Adrenal gland (tissue), 5 donors: ENCODE measurements around the gene NUP43.

ENCODE experiments used
- POLR2A ChIP-seq, 2 donors: fragments of 450-650 bp; IDR thresholded peaks; one replicate each; pipeline ENCODE4 v1.6.1; 2017; ENCODE audit warnings: antibody characterized with exemption in 2 of 2, mild to moderate bottlenecking in 2 of 2, moderate library complexity in 1 of 2
- TF ChIP-seq, protein P1 (sequence below), 6 experiments: fragments of 450-650 bp in 4 of 6; fragments of 200-600 bp in 2 of 6; sonication (generic) in 1 of 6; IDR thresholded peaks; 1 replicate in 5 of 6; 2 replicates in 1 of 6; pipeline versions ENCODE4 v1.5.1 to v1.8.0; 2016 to 2021; ENCODE audit warnings: antibody characterized with exemption in 6 of 6, mild to moderate bottlenecking in 2 of 6, moderate library complexity in 1 of 6
- donor health status: DM: no; HTN: no; CAD: no.

DNA sequence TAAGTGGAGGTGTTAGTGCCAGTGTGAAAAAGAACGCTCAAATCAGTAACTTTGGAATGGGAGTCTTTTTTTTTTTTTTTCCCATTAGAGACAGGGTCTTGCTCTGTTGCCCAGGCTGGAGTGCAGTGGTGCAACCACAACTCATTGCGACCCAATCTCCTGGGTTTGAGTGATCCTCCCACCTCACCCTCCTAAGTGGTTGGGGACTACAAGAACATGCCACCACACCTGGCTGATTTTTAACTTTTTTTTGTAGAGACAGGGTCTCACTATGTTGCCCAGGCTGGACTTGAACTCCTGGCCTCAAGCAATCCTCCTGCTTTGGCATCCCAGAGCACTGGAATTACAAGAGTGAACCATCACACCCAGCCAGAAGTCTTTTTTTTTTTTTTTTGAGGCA is 48.2 kb downstream of the NUP43 start:
- TF ChIP-seq, protein P1, sequence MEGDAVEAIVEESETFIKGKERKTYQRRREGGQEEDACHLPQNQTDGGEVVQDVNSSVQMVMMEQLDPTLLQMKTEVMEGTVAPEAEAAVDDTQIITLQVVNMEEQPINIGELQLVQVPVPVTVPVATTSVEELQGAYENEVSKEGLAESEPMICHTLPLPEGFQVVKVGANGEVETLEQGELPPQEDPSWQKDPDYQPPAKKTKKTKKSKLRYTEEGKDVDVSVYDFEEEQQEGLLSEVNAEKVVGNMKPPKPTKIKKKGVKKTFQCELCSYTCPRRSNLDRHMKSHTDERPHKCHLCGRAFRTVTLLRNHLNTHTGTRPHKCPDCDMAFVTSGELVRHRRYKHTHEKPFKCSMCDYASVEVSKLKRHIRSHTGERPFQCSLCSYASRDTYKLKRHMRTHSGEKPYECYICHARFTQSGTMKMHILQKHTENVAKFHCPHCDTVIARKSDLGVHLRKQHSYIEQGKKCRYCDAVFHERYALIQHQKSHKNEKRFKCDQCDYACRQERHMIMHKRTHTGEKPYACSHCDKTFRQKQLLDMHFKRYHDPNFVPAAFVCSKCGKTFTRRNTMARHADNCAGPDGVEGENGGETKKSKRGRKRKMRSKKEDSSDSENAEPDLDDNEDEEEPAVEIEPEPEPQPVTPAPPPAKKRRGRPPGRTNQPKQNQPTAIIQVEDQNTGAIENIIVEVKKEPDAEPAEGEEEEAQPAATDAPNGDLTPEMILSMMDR (IDR thresholded peaks at IDR 0.05) = no peak
- no peak for TF ChIP-seq POLR2A (IDR thresholded peaks at IDR 0.05)
